OCI-LY3 (cell line): ENCODE results near the gene ZNF677.
"Not testable (repeated sequence)": the region's sequence is repeated elsewhere in the genome, so short reads cannot be mapped to it uniquely, and the experiment has no call there.

Experiments
- EZH2phosphoT487 ChIP-seq: fragments of 200-600 bp; shearing (Covaris generic); IDR thresholded peaks from 2 replicates; pipeline ENCODE4 v1.6.1; 2018; ENCODE audit warnings: antibody characterized with exemption, mixed run types, low read depth
- TF ChIP-seq, protein P1 (sequence below): fragments of 200-600, 300-600 bp; sonication (generic); IDR thresholded peaks from 2 replicates; pipeline ENCODE4 v1.5.1; 2014; ENCODE audit warnings: antibody characterized with exemption, low read length, low read depth

DNA sequence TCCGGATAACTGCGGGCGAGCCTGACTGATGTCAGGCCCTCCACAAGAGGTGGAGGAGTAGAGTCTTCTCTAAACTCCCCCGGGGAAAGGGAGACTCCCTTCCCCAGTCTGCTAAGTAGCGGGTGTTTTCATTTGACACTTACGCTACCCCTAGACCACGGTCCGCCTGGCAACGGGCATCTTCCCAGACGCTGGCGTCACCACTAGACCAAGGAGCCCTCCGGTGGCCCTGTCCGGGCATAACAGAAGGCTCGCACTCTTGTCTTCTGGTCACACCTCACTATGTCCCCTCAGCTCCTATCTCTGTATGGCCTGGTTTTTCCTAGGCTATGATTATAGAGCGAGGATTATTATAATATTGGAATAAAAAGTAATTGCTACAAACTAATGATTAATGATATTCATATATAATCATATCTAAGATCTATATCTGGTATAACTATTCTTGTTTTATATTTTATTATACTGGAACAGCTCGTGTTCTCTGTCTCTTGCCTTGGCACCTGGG lies 64.9 kb downstream of the ZNF677 start:
- TF ChIP-seq, protein P1, sequence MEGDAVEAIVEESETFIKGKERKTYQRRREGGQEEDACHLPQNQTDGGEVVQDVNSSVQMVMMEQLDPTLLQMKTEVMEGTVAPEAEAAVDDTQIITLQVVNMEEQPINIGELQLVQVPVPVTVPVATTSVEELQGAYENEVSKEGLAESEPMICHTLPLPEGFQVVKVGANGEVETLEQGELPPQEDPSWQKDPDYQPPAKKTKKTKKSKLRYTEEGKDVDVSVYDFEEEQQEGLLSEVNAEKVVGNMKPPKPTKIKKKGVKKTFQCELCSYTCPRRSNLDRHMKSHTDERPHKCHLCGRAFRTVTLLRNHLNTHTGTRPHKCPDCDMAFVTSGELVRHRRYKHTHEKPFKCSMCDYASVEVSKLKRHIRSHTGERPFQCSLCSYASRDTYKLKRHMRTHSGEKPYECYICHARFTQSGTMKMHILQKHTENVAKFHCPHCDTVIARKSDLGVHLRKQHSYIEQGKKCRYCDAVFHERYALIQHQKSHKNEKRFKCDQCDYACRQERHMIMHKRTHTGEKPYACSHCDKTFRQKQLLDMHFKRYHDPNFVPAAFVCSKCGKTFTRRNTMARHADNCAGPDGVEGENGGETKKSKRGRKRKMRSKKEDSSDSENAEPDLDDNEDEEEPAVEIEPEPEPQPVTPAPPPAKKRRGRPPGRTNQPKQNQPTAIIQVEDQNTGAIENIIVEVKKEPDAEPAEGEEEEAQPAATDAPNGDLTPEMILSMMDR: not testable (repeated sequence)
- not testable (repeated sequence) for TF ChIP-seq EZH2phosphoT487
